AG10803 (cell line): Measurements from ENCODE around the gene SPG21.

ENCODE experiments used
- DNase-seq: peaks from one replicate; pipeline ENCODE4 v3.0.0; 2010; ENCODE audit warnings: low read depth
- H3K4me3 ChIP-seq: 2 replicates; pipeline ENCODE4 v1.5.1; 2011; ENCODE audit warnings: mild to moderate bottlenecking, low read length, control low read depth
- TF ChIP-seq, protein P1 (sequence below): conservative IDR thresholded peaks from 2 replicates; pipeline ENCODE4 v1.5.1; 2011; ENCODE audit warnings: mild to moderate bottlenecking, low read length, control low read depth, inconsistent platforms

SPG21 gene

DNA sequence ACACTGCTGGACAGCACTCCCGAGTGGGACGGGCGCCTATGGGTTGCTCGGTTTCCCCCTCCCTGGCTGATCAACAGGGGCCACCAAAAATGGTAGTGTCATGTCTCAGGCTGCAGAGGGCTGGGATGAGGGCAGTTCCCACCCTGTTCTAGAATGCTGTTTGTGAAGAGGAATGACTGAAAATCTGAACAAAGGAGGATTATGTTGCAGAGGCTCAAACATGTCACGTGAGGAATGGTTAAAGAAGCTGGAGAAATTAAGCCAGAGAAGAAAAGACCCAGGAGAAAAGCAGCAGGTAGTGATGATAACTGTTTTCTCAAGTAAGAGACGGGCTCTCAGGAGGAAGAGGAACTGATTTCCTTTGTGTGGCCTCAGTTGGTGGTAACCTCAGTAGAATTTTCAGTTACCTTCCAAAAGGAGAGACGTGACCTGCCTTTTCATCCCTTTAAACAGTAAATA is 10.4 kb downstream of the SPG21 start:
- H3K4me3 ChIP-seq: no peak overlapping the region
- TF ChIP-seq, protein P1, sequence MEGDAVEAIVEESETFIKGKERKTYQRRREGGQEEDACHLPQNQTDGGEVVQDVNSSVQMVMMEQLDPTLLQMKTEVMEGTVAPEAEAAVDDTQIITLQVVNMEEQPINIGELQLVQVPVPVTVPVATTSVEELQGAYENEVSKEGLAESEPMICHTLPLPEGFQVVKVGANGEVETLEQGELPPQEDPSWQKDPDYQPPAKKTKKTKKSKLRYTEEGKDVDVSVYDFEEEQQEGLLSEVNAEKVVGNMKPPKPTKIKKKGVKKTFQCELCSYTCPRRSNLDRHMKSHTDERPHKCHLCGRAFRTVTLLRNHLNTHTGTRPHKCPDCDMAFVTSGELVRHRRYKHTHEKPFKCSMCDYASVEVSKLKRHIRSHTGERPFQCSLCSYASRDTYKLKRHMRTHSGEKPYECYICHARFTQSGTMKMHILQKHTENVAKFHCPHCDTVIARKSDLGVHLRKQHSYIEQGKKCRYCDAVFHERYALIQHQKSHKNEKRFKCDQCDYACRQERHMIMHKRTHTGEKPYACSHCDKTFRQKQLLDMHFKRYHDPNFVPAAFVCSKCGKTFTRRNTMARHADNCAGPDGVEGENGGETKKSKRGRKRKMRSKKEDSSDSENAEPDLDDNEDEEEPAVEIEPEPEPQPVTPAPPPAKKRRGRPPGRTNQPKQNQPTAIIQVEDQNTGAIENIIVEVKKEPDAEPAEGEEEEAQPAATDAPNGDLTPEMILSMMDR: no peak
- DNase-seq: no peak

DNA sequence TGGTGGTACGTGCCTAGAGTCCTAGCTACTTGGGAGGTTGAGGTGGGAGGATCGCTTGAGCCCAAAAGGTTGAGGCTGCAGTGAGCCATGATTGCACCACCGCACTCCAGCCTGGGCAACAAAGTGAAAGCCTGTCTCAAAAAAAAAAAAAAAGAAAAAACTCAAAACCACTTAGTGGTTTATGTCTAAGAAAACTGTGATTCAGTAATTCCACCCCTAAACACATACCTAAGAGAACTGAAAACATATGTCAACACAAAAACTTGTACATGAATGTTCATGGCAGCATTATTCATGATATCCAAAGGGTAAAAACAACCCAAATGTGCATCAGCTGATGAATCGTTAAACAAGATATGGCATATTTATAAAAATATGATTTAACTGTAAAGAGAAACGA is 14.3 kb downstream of the SPG21 start:
- TF ChIP-seq, protein P1: no peak
- peak; percentile 73 for DNase-seq
- no peak overlapping the region for H3K4me3 ChIP-seq

GRCh38 chr15:64970698-64971097 is 19.0 kb downstream of the SPG21 start:
- TF ChIP-seq, protein P1: no peak
- no peak for DNase-seq

GRCh38 chr15:64969401-64969800 is 20.3 kb downstream of the SPG21 start:
- TF ChIP-seq, protein P1: no peak
- no peak for DNase-seq
- no peak overlapping the region for H3K4me3 ChIP-seq

More at GRCh38 chr15:64970698-64971097, 19.0 kb downstream of the SPG21 start:
- no peak overlapping the region for H3K4me3 ChIP-seq

DNA sequence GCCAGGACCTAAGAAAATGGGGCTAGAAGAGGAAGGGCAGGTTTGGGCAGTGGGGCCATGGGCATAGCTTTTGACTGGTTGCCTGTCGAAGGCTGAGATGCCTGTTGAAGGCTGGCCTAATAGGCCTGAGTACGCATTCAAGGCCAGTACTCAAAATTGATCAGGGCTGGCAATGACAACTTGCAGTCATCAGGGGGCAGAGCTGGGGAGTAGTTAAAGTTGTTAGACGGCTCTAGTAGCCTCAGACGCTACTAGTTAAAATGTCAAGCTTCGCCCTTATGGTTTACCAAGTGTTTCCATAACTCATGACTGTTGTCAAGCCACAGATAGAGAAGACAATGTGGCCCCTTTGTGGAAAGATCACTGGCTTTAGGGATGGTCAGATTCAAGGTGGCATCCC is 28.7 kb downstream of the SPG21 start:
- TF ChIP-seq, protein P1: no peak
- DNase-seq: no peak
- H3K4me3 ChIP-seq: no peak overlapping the region

DNA sequence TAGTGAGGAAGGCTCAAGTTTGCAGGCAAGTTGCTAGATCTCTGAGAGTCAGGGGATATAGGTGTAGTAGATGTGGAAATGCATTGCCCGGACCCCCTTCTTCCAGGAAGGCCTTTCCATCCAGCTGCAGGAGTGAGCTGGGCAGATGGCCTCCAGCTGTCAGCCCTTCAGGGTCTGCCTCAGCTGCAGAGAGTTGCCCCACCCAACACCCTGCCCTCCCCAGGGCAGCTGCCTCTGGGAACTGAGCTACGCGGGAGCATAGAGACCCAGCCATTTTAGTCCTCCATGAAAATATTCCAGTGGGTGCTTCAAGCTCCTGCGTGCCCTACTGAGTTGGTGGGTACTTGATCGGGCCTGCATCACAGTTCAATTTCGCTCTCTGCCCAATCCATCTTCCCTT is 29.6 kb downstream of the SPG21 start:
- TF ChIP-seq, protein P1: no peak
- DNase-seq: no peak
- H3K4me3 ChIP-seq: no peak overlapping the region

DNA sequence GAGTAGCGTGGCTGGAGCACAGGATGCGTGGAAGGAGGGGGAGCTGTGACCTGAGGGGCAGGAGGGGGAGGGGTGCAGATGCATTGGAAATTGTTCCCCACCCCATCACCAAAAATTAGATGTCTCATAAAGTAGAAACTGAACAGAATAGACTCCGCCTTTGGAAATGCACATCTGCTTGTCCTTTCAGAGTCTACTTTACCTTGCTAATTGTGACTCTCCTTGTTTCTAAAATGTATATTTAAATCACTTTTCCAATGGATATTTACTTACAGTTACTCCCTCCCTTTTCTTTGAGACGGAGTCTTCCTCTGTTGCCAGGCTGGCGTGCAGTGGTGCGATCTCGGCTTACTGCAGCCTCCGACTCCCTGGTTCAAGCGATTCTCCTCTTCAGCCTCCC is 30.6 kb downstream of the SPG21 start:
- H3K4me3 ChIP-seq: no peak overlapping the region
- TF ChIP-seq, protein P1: no peak
- DNase-seq: no peak
